GM23248 (cell line): ENCODE results near the gene CARD6. TPM values are rescaled to one million over a fixed set of nuclear protein-coding genes. Genes with fewer than 3 reads are reported as not detected.

Source experiments
- DNase-seq: peaks from one replicate; pipeline ENCODE4 v3.0.0-alpha.2; 2015
- H2AFZ ChIP-seq: fragments of 200-600 bp; sonication (generic); 2 replicates; pipeline ENCODE4 v1.6.1; 2016; ENCODE audit warnings: antibody characterized with exemption
- H3F3A ChIP-seq: fragments of 200-600 bp; sonication (generic); 2 replicates; pipeline ENCODE4 v1.6.1; 2016; ENCODE audit warnings: mild to moderate bottlenecking, antibody characterized with exemption, mixed run types; ENCODE audit not compliant: insufficient read depth
- H3K27ac ChIP-seq: fragments of 200-600 bp; sonication (generic); 2 replicates; pipeline ENCODE4 v1.5.1; 2016; ENCODE audit warnings: mild to moderate bottlenecking
- H3K27me3 ChIP-seq: fragments of 200-600 bp; sonication (generic); replicated peaks from 2 replicates; pipeline ENCODE4 v1.6.1; 2016; ENCODE audit warnings: mild to moderate bottlenecking; ENCODE audit not compliant: insufficient read depth
- H3K36me3 ChIP-seq: fragments of 200-600 bp; sonication (generic); 2 replicates; pipeline ENCODE4 v1.6.1; 2016; ENCODE audit warnings: low read depth, mild to moderate bottlenecking
- H3K4me1 ChIP-seq: fragments of 200-600 bp; sonication (generic); 2 replicates; pipeline ENCODE4 v1.6.1; 2016; ENCODE audit warnings: mild to moderate bottlenecking; ENCODE audit not compliant: insufficient read depth
- H3K4me2 ChIP-seq: fragments of 200-600 bp; sonication (generic); one replicate; pipeline ENCODE4 v1.6.1; 2016; ENCODE audit warnings: mild to moderate bottlenecking; ENCODE audit not compliant: unreplicated experiment
- H3K4me3 ChIP-seq: fragments of 200-600 bp; sonication (generic); 2 replicates; pipeline ENCODE4 v1.5.1; 2016; ENCODE audit warnings: mild to moderate bottlenecking
- H3K79me2 ChIP-seq: fragments of 200-600 bp; sonication (generic); 2 replicates; pipeline ENCODE4 v1.6.1; 2016; ENCODE audit warnings: mild to moderate bottlenecking; ENCODE audit not compliant: insufficient read depth
- H3K9ac ChIP-seq: fragments of 200-600 bp; sonication (generic); 2 replicates; pipeline ENCODE4 v1.6.1; 2016; ENCODE audit warnings: mild to moderate bottlenecking
- H3K9me2 ChIP-seq: fragments of 200-600 bp; sonication (generic); 2 replicates; pipeline ENCODE4 v1.6.1; 2016; ENCODE audit warnings: mixed run types, mild to moderate bottlenecking, moderate library complexity; ENCODE audit not compliant: insufficient read depth
- H3K9me3 ChIP-seq: fragments of 200-600 bp; sonication (generic); one replicate; pipeline ENCODE4 v1.6.1; 2017; ENCODE audit warnings: low read depth
- H4K20me1 ChIP-seq: fragments of 200-600 bp; sonication (generic); 2 replicates; pipeline ENCODE4 v1.6.0; 2016; ENCODE audit not compliant: insufficient read depth
- EZH2 ChIP-seq: fragments of 200-600 bp; sonication (generic); IDR thresholded peaks from 2 replicates; pipeline ENCODE4 v1.6.1; 2018; ENCODE audit warnings: antibody characterized with exemption, mild to moderate bottlenecking; ENCODE audit not compliant: insufficient read depth, poor library complexity, severe bottlenecking
- EZH2phosphoT487 ChIP-seq: fragments of 200-600 bp; sonication (generic); IDR thresholded peaks from 2 replicates; pipeline ENCODE4 v1.6.1; 2018; ENCODE audit warnings: antibody characterized with exemption, moderate library complexity, mild to moderate bottlenecking, low read depth; ENCODE audit not compliant: insufficient read depth
- WGBS, 2 experiments: methylation state at CpG; one replicate each; pipeline ENCODE4 v1.1.6; 2015 to 2017; ENCODE audit warnings: low lambda C conversion rate in 2 of 2, low coverage in 1 of 2; ENCODE audit errors: missing lambda C conversion rate in 2 of 2; 5-methylcytosine and 5-hydroxymethylcytosine counted together
- in situ Hi-C: fragments of 300-500 bp; cut with MboI; formaldehyde crosslinking; loops from 2 replicates; pipeline ENCODE4 v1.15.0; 2020
- polyA plus RNA-seq: library from polyadenylated mRNA; unstranded; fragments of >200 nt; fragmentation: Nextera tagmentation; extraction: Ambion mirVana; gene quantifications from 2 replicates; pipeline ENCODE4 v1.2.1, GENCODE V29; 2016
- total RNA-seq: library from RNA; depleted of rRNA; stranded (reverse); fragments of >200 nt; shearing (Covaris generic); gene quantifications from 2 replicates; pipeline ENCODE4 v1.2.3, GENCODE V29; 2014

CARD6 gene
- total and polyA plus RNA-seq, 2 experiments from 2014 or later = 3.9 to 7.5 TPM

DNA sequence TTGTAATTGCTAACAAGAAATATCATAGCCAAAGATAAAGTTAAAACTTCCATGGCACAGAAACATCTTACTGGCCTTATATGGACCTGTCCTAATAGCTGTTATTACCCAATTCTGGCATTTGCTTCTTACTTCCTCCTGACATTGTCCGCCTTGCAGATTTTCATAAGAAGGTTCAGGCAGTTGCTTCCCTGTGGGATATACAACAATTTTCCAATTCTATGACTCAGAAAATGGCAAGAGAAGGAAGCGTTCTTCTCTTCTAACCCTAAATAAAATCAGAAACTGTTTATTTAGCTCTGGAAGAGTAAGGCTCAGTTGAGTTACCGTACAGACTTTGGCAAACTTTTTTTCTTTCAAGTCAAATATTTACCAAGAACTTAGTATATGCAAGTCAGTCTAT, 44.7 kb upstream of the CARD6 start:
- H3K4me3 ChIP-seq = peak overlapping the region; percentile 91
- peaks cover 31% of the 10 kb centered on the region for H3K4me1 ChIP-seq
- H3K36me3 ChIP-seq = no peaks in the 10 kb centered on the region
- TF ChIP-seq EZH2phosphoT487 = no peak
- TF ChIP-seq EZH2 = no peak
- peaks cover 7% of the 10 kb centered on the region for H4K20me1 ChIP-seq
- peaks cover 57% of the 10 kb centered on the region for H3K79me2 ChIP-seq
- in situ Hi-C loops = no loop called here
- peaks cover 46% of the 10 kb centered on the region for H3F3A ChIP-seq
- peak overlapping the region; percentile 89 for H3K4me2 ChIP-seq
- no peaks in the 10 kb centered on the region for H3K9me3 ChIP-seq
- 0 out of 2 replicates have a peak overlapping the region, but pooled peaks have one; percentile 79 for H2AFZ ChIP-seq
- DNase-seq = peak; percentile 76
- no peaks in the 10 kb centered on the region for H3K27me3 ChIP-seq
- peak overlapping the region; percentile 86 for H3K9ac ChIP-seq
- no peaks in the 10 kb centered on the region for H3K9me2 ChIP-seq
- H3K27ac ChIP-seq = peak overlapping the region; percentile 75
- 4 to 6% methylated on average over 3 of the region's 3 CpGs for WGBS, 2 experiments

GRCh38 chr5:40797273-40798011, 43.7 kb upstream of the CARD6 start:
- peak; percentile 80 for DNase-seq
- Histone ChIP-seq H3K4me3 (peak overlapping the region; percentile 91), H2AFZ (peak overlapping the region; percentile 79), H3F3A (peaks cover 37% of the 10 kb centered on the region), H3K27ac (peak overlapping the region; percentile 75), H3K27me3 (no peaks in the 10 kb centered on the region), H3K4me2 (peak overlapping the region; percentile 89), H3K79me2 (peaks cover 48% of the 10 kb centered on the region), H3K9ac (peak overlapping the region; percentile 86), H3K36me3 (no peaks in the 10 kb centered on the region), H3K4me1 (peaks cover 23% of the 10 kb centered on the region), H3K9me3 (no peaks in the 10 kb centered on the region), H4K20me1 (no peaks in the 10 kb centered on the region; the same call in 1 of the 2 replicates), H3K9me2 (no peaks in the 10 kb centered on the region)
- TF ChIP-seq EZH2phosphoT487 = no peak
- no peak for TF ChIP-seq EZH2
- WGBS, 2 experiments = 1% methylated on average over 40 to 45 of the region's 56 CpGs
- in situ Hi-C loops = no loop called here

GRCh38 chr5:40798012-40798800, 43.0 kb upstream of the CARD6 start, which contains the start of gene PRKAA1:
Gene PRKAA1 (minus strand): TSS chr5:40798374. CDS start chr5:40798189, 185 bp downstream.
- H3K4me3 ChIP-seq = peak within 1 kb of the TSS; percentile 97
- H3K27me3 ChIP-seq = no peaks in the 10 kb centered on the region
- H3K9ac ChIP-seq = peak within 1 kb of the TSS; percentile 86
- no peaks in the 10 kb centered on the region; the same call in 1 of the 2 replicates for H4K20me1 ChIP-seq
- no peaks in the 10 kb centered on the region for H3K9me2 ChIP-seq
- WGBS, 2 experiments = 1% methylated on average over 35 to 68 of the region's 70 CpGs
- peaks cover 21% of the 10 kb centered on the region for H3K4me1 ChIP-seq
- peak; percentile 95 for DNase-seq
- H2AFZ ChIP-seq = peak within 1 kb of the TSS; percentile 100
- no peaks in the 10 kb centered on the region for H3K36me3 ChIP-seq
- peaks cover 37% of the 10 kb centered on the region for H3F3A ChIP-seq
- no peaks in the 10 kb centered on the region for H3K9me3 ChIP-seq
- H3K4me2 ChIP-seq = peak within 1 kb of the TSS; percentile 94
- peak within 1 kb of the TSS; percentile 88 for H3K27ac ChIP-seq
- peaks cover 40% of the 10 kb centered on the region for H3K79me2 ChIP-seq
- no peak for TF ChIP-seq EZH2phosphoT487
- TF ChIP-seq EZH2 = no peak
- in situ Hi-C loops = no loop called here

DNA sequence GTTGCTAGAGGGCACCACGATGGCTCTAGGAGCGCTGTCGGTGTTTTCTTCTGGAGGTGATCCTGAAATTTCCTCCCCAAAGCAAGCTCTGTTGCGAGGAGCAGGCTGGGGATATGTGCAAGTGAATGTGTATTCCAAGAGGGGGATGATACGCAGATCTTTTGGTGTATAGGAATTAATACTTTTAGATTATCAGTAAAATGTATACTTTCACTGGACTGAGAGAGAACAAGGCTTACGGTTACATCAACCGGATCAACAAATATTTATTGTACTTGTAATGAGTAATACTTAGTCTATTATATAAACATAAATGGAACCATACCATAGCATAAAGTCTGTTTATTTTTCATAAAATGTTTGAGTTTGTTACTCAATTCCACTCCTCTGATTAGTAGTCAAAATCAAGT, 42.4 kb upstream of the CARD6 start:
- Histone ChIP-seq H3K36me3 (no peaks in the 10 kb centered on the region), H3K9me3 (no peaks in the 10 kb centered on the region), H3K27ac (peak overlapping the region; percentile 88), H3K9ac (peak overlapping the region; percentile 86), H3K79me2 (peaks cover 34% of the 10 kb centered on the region), H2AFZ (peak overlapping the region; percentile 100), H3K27me3 (no peaks in the 10 kb centered on the region), H3K9me2 (no peaks in the 10 kb centered on the region), H3K4me3 (peak overlapping the region; percentile 97), H3K4me1 (peaks cover 18% of the 10 kb centered on the region), H4K20me1 (no peaks in the 10 kb centered on the region), H3F3A (peaks cover 37% of the 10 kb centered on the region), H3K4me2 (peak overlapping the region; percentile 94)
- no peak for TF ChIP-seq EZH2
- no peak for TF ChIP-seq EZH2phosphoT487
- no peak for DNase-seq
- in situ Hi-C loops = no loop called here
- WGBS, 2 experiments = 1 to 2% methylated on average over 7 of the region's 7 CpGs
